CD14-positive monocyte (primary cell): ENCODE results near the gene COL2A1. TPM values are rescaled to one million over a fixed set of nuclear protein-coding genes. Genes with fewer than 3 reads are reported as not detected.

Source experiments
- DNase-seq, 3 donors: peaks; one replicate each; pipeline ENCODE4 v3.0.0-alpha.2; 2011 to 2022
- H2AFZ ChIP-seq: 2 replicates; pipeline ENCODE4 v1.6.0; 2012; ENCODE audit warnings: mild to moderate bottlenecking, low read depth, low read length, inconsistent platforms; ENCODE audit not compliant: insufficient read depth, poor library complexity, severe bottlenecking
- H3K27ac ChIP-seq, 2 donors: 1 replicate in 1 of 2; 2 replicates in 1 of 2; pipeline ENCODE4 v1.5.1; 2012 to 2013; ENCODE audit warnings: low read length in 2 of 2, control low read depth in 1 of 2, inconsistent platforms in 1 of 2, low read depth in 1 of 2, mild to moderate bottlenecking in 1 of 2
- H3K27me3 ChIP-seq, 2 donors: one replicate each; pipeline versions ENCODE4 v1.6.0 to v1.6.1; 2011 to 2013; ENCODE audit warnings: low read length in 2 of 2; ENCODE audit not compliant: control insufficient read depth in 2 of 2, insufficient read depth in 2 of 2
- H3K36me3 ChIP-seq, 2 donors: replicated peaks in 1 of 2; 1 replicate in 1 of 2; 2 replicates in 1 of 2; pipeline versions ENCODE4 v1.5.1 to v1.6.1; 2012 to 2013; ENCODE audit warnings: low read length in 2 of 2, control low read depth in 1 of 2, inconsistent platforms in 1 of 2, mild to moderate bottlenecking in 1 of 2; ENCODE audit not compliant: insufficient read depth in 2 of 2, control insufficient read depth in 1 of 2
- H3K4me1 ChIP-seq, 2 donors: 1 replicate in 1 of 2; 2 replicates in 1 of 2; pipeline versions ENCODE4 v1.5.1 to v1.6.1; 2012 to 2013; ENCODE audit warnings: low read length in 2 of 2, control low read depth in 1 of 2, inconsistent platforms in 1 of 2, mild to moderate bottlenecking in 1 of 2, moderate library complexity in 1 of 2; ENCODE audit not compliant: insufficient read depth in 2 of 2, control insufficient read depth in 1 of 2
- H3K4me2 ChIP-seq: replicated peaks from 2 replicates; pipeline ENCODE3; 2012; ENCODE audit warnings: low read length, moderate library complexity, mild to moderate bottlenecking; ENCODE audit not compliant: poor library complexity, severe bottlenecking; ENCODE audit errors: extremely low read depth
- H3K4me3 ChIP-seq, 3 experiments: fragments of 200-600 bp in 1 of 3; sonication (generic) in 1 of 3; replicated peaks in 1 of 3; 1 replicate in 2 of 3; 2 replicates in 1 of 3; pipeline ENCODE4 v1.5.1; 2011 to 2013; ENCODE audit warnings: low read length in 3 of 3, mild to moderate bottlenecking in 3 of 3, control low read depth in 2 of 3, low read depth in 2 of 3, inconsistent platforms in 1 of 3, moderate library complexity in 1 of 3
- H3K79me2 ChIP-seq: 2 replicates; pipeline ENCODE4 v1.6.0; 2012; ENCODE audit warnings: mild to moderate bottlenecking, control low read depth, inconsistent platforms, low read length, moderate library complexity; ENCODE audit not compliant: insufficient read depth
- H3K9ac ChIP-seq: 2 replicates; pipeline ENCODE4 v1.6.0; 2017; ENCODE audit warnings: low read length, mild to moderate bottlenecking; ENCODE audit not compliant: insufficient read depth, poor library complexity, severe bottlenecking
- H3K9me3 ChIP-seq, 2 donors: replicated peaks in 1 of 2; 1 replicate in 1 of 2; 2 replicates in 1 of 2; pipeline versions ENCODE4 v1.5.1 to v1.6.1; 2012 to 2013; ENCODE audit warnings: low read length in 2 of 2, control low read depth in 1 of 2; ENCODE audit not compliant: control insufficient read depth in 1 of 2, insufficient read depth in 1 of 2
- H4K20me1 ChIP-seq: 2 replicates; pipeline ENCODE4 v1.6.0; 2012; ENCODE audit warnings: mild to moderate bottlenecking, low read length, control low read depth, moderate library complexity; ENCODE audit not compliant: insufficient read depth
- H3K27ac Mint-ChIP-seq, 7 donors: one replicate each; pipeline ENCODE4 v1.8.0; 2020; ENCODE audit warnings: mild to moderate bottlenecking in 7 of 7, mixed read lengths in 7 of 7, moderate library complexity in 6 of 7, inconsistent platforms in 2 of 7
- H3K27me3 Mint-ChIP-seq, 3 donors: one replicate each; pipeline ENCODE4 v1.8.0; 2021 to 2022; ENCODE audit warnings: low read depth in 3 of 3, mild to moderate bottlenecking in 3 of 3, mixed read lengths in 3 of 3, moderate library complexity in 3 of 3, inconsistent platforms in 1 of 3
- H3K36me3 Mint-ChIP-seq, 2 donors: one replicate each; pipeline ENCODE4 v1.8.0; 2020; ENCODE audit warnings: mixed read lengths in 2 of 2, inconsistent platforms in 1 of 2, mild to moderate bottlenecking in 1 of 2
- H3K4me1 Mint-ChIP-seq: one replicate; pipeline ENCODE4 v1.8.0; 2020; ENCODE audit warnings: mild to moderate bottlenecking, mixed read lengths
- H3K4me3 Mint-ChIP-seq, 2 donors: one replicate each; pipeline ENCODE4 v1.8.0; 2020; ENCODE audit warnings: mild to moderate bottlenecking in 2 of 2, mixed read lengths in 2 of 2, moderate library complexity in 1 of 2
- H3K9me3 Mint-ChIP-seq, 7 donors: one replicate each; pipeline ENCODE4 v1.8.0; 2020 to 2022; ENCODE audit warnings: mixed read lengths in 7 of 7, mild to moderate bottlenecking in 6 of 7, moderate library complexity in 6 of 7, inconsistent platforms in 2 of 7
- CTCF ChIP-seq: fragments of 200-600 bp; IDR thresholded peaks from one replicate; pipeline ENCODE4 v1.8.0; 2022; ENCODE audit warnings: antibody characterized with exemption, mild to moderate bottlenecking
- WGBS: methylation state at CpG from one replicate; pipeline ENCODE4 v1.1.5; 2013; ENCODE audit warnings: missing lambda C conversion rate; ENCODE audit not compliant: insufficient coverage; 5-methylcytosine and 5-hydroxymethylcytosine counted together
- intact Hi-C, 2 donors: fragments of 100-400 bp; cut with micrococcal nuclease; formaldehyde crosslinking; loops; one replicate each; pipeline versions ENCODE4 v1.15.0 to v1.15.1; 2023
- polyA plus RNA-seq, 3 donors: library from polyadenylated mRNA; depleted of rRNA in 1 of 3; unstranded in 2 of 3; stranded (reverse) in 1 of 3; fragments of 300-500 nt in 2 of 3; fragments of >200 nt in 1 of 3; fragmentation: Illumina TruSeq in 2 of 3; gene quantifications; 1 replicate in 2 of 3; 2 replicates in 1 of 3; pipeline ENCODE4 v1.2.3, GENCODE V29; 2012 to 2021

The COL2A1 gene
- polyA plus RNA-seq, 3 donors, result not detected

DNA sequence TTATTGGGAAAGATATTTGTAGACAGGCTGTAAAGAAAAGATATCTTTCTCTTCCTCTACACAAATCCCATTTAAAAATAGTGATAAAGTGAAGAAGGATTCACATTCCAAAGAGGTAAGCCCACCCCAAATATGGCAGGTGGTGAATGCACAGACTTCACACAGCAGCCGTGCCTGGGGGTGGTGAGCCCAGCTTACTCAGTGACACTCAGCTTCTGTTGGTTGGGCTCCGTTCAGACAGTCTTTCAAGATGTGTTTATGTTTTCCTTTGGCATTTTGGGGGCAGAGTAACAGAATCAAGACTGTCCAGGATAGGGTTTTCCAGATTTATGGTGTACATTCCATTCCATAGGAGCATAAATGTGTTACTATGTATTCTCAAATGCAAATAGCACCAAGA is 4.1 kb upstream of the COL2A1 start:
- Mint-ChIP-seq H3K4me1 (peaks cover 10% of the 10 kb centered on the region), H3K27me3 (peaks cover 53 to 71% (median 59%) of the 10 kb centered on the region in 3 donors), H3K4me3 (no peak overlapping the region), H3K9me3 (peaks cover 0 to 3% (median 2%) of the 10 kb centered on the region in 7 donors), H3K36me3 (no peaks in the 10 kb centered on the region), H3K27ac (no peak overlapping the region)
- Histone ChIP-seq H4K20me1 (no peaks in the 10 kb centered on the region), H3K4me2 (no peak overlapping the region), H3K27ac (no peak overlapping the region), H2AFZ (no peak overlapping the region), H3K4me3 (no peak overlapping the region), H3K9me3 (peaks cover 0 to 17% of the 10 kb centered on the region in 2 donors), H3K27me3 (peaks cover 46 to 58% of the 10 kb centered on the region in 2 donors), H3K9ac (no peak overlapping the region), H3K36me3 (no peaks in the 10 kb centered on the region), H3K4me1 (peaks cover 6 to 14% of the 10 kb centered on the region in 2 donors), H3K79me2 (no peaks in the 10 kb centered on the region)
- DNase-seq, result no peak
- intact Hi-C loops, result no loop called here
- TF ChIP-seq CTCF, result no peak
- WGBS, result no CpG with 5 or more reads among the region's 2 CpGs

GRCh38 chr12:48007206-48007605 is 2.9 kb upstream of the COL2A1 start:
- no peak for TF ChIP-seq CTCF
- Histone ChIP-seq H4K20me1 (no peaks in the 10 kb centered on the region), H3K9me3 (peaks cover 0 to 27% of the 10 kb centered on the region in 2 donors), H3K9ac (no peak overlapping the region), H3K4me3 (no peak overlapping the region), H3K4me1 (peaks cover 6 to 15% of the 10 kb centered on the region in 2 donors), H2AFZ (no peak overlapping the region), H3K79me2 (no peaks in the 10 kb centered on the region), H3K36me3 (no peaks in the 10 kb centered on the region), H3K27me3 (peaks cover 56 to 70% of the 10 kb centered on the region in 2 donors), H3K4me2 (no peak overlapping the region), H3K27ac (no peak overlapping the region)
- intact Hi-C loops, result no loop called here
- WGBS, result no CpG with 5 or more reads among the region's 4 CpGs
- peaks cover 0 to 10% (median 4%) of the 10 kb centered on the region in 7 donors for H3K9me3 Mint-ChIP-seq
- no peak overlapping the region for H3K27ac Mint-ChIP-seq
- peaks cover 19% of the 10 kb centered on the region for H3K4me1 Mint-ChIP-seq
- no peak for DNase-seq
- peaks cover 0 to 2% of the 10 kb centered on the region in 2 donors for H3K36me3 Mint-ChIP-seq
- peak overlapping the region in 1 of 2 donors; percentile 52 for H3K4me3 Mint-ChIP-seq
- H3K27me3 Mint-ChIP-seq, result peaks cover 65 to 80% (median 68%) of the 10 kb centered on the region in 3 donors
